OCI-LY1 (cell line): Measurements from ENCODE around the gene IQCN.

Source experiments
- H2AFZ ChIP-seq: fragments of 200-600 bp; sonication (generic), shearing (Covaris generic); 2 replicates; pipeline ENCODE4 v1.6.0; 2014; ENCODE audit warnings: antibody characterized with exemption, mild to moderate bottlenecking, low read length
- H3F3A ChIP-seq: fragments of 200-600 bp; sonication (generic), shearing (Covaris generic); 2 replicates; pipeline ENCODE4 v1.6.0; 2014; ENCODE audit warnings: mild to moderate bottlenecking, antibody characterized with exemption, low read length, moderate library complexity; ENCODE audit not compliant: insufficient read depth
- H3K27ac ChIP-seq: fragments of 200-600 bp; sonication (generic); 2 replicates; pipeline ENCODE4 v1.5.1; 2014; ENCODE audit warnings: low read length, mixed run types, mild to moderate bottlenecking, low read depth; ENCODE audit not compliant: poor library complexity, severe bottlenecking
- H3K27me3 ChIP-seq: fragments of 200-600 bp; sonication (generic); 2 replicates; pipeline ENCODE4 v1.6.0; 2014; ENCODE audit warnings: antibody characterized with exemption, mild to moderate bottlenecking, low read length, moderate library complexity; ENCODE audit not compliant: insufficient read depth
- H3K36me3 ChIP-seq: fragments of 200-600 bp; sonication (generic); 2 replicates; pipeline ENCODE4 v1.6.1; 2014; ENCODE audit warnings: mild to moderate bottlenecking, antibody characterized with exemption, low read length, moderate library complexity, mixed read lengths; ENCODE audit not compliant: insufficient read depth
- H3K4me1 ChIP-seq: fragments of 200-600 bp; sonication (generic); 2 replicates; pipeline ENCODE4 v1.5.1; 2014; ENCODE audit warnings: mild to moderate bottlenecking, low read length, moderate library complexity; ENCODE audit not compliant: insufficient read depth, severe bottlenecking
- H3K4me2 ChIP-seq: fragments of 200-600 bp; sonication (generic), shearing (Covaris generic); 2 replicates; pipeline ENCODE4 v1.6.1; 2014; ENCODE audit warnings: low read length
- H3K4me3 ChIP-seq: fragments of 200-600 bp; sonication (generic); 2 replicates; pipeline ENCODE4 v1.5.1; 2014; ENCODE audit warnings: low read length, low read depth, mild to moderate bottlenecking, mixed read lengths; ENCODE audit not compliant: poor library complexity, severe bottlenecking
- H3K79me2 ChIP-seq: fragments of 200-600 bp; shearing (Covaris generic); 2 replicates; pipeline ENCODE4 v1.6.1; 2016; ENCODE audit warnings: mixed run types, low read length, mixed read lengths; ENCODE audit not compliant: insufficient read depth
- H3K9ac ChIP-seq: fragments of 200-600 bp; sonication (generic), shearing (Covaris generic); 2 replicates; pipeline ENCODE4 v1.6.1; 2014; ENCODE audit warnings: mild to moderate bottlenecking, low read length, mixed read lengths
- H3K9me2 ChIP-seq: fragments of 200-600 bp; sonication (generic), shearing (Covaris generic); 2 replicates; pipeline ENCODE4 v1.6.1; 2014; ENCODE audit warnings: low read depth, mild to moderate bottlenecking, low read length, mixed read lengths
- H3K9me3 ChIP-seq: fragments of 200-600 bp; shearing (Covaris generic); 2 replicates; pipeline ENCODE4 v1.6.1; 2014; ENCODE audit warnings: low read length, mixed read lengths
- H4K20me1 ChIP-seq: fragments of 200-600 bp; sonication (generic), shearing (Covaris generic); 2 replicates; pipeline ENCODE4 v1.6.0; 2016; ENCODE audit warnings: mild to moderate bottlenecking, low read length; ENCODE audit not compliant: insufficient read depth
- CTCF ChIP-seq: fragments of 200-600 bp; sonication (generic), shearing (Covaris generic); IDR thresholded peaks from 2 replicates; pipeline ENCODE4 v1.5.1; 2017; ENCODE audit warnings: mild to moderate bottlenecking, antibody characterized with exemption, low read length, moderate library complexity, mixed read lengths
- EZH2 ChIP-seq: fragments of 200-600 bp; sonication (generic), shearing (Covaris generic); IDR thresholded peaks from 2 replicates; pipeline ENCODE4 v1.8.0; 2017; ENCODE audit warnings: borderline replicate concordance, mixed run types, mild to moderate bottlenecking, antibody characterized with exemption, low read length, moderate library complexity, mixed read lengths

IQCN gene

GRCh38 chr19:18234194-18234593 lies 40.1 kb downstream of the IQCN start:
- Histone ChIP-seq H3K79me2 (peaks cover 17% of the 10 kb centered on the region), H3K9ac (no peak overlapping the region), H3K9me2 (no peaks in the 10 kb centered on the region), H3K4me2 (no peak overlapping the region), H3K27me3 (no peaks in the 10 kb centered on the region), H3K4me3 (no peak overlapping the region), H3F3A (no peaks in the 10 kb centered on the region), H3K9me3 (no peaks in the 10 kb centered on the region), H3K27ac (no peak overlapping the region), H3K36me3 (no peaks in the 10 kb centered on the region), H2AFZ (no peak overlapping the region), H3K4me1 (no peaks in the 10 kb centered on the region), H4K20me1 (no peaks in the 10 kb centered on the region)
- TF ChIP-seq EZH2 (no peak), CTCF (no peak)

- H3K27ac ChIP-seq, result no peak overlapping the region
Measured at GRCh38 chr19:18233224-18233825, 40.9 kb downstream of the IQCN start.

GRCh38 chr19:18232540-18233223 lies 41.6 kb downstream of the IQCN start:
- TF ChIP-seq CTCF, result no peak
- no peak for TF ChIP-seq EZH2
- Histone ChIP-seq H3K9me2 (no peaks in the 10 kb centered on the region), H3K79me2 (peaks cover 2% of the 10 kb centered on the region), H3K4me3 (no peak overlapping the region), H3K4me2 (no peak overlapping the region), H2AFZ (no peak overlapping the region), H3K9ac (no peak overlapping the region), H4K20me1 (no peaks in the 10 kb centered on the region), H3K4me1 (peaks cover 6% of the 10 kb centered on the region), H3K27ac (no peak overlapping the region), H3K9me3 (no peaks in the 10 kb centered on the region), H3K36me3 (no peaks in the 10 kb centered on the region), H3K27me3 (no peaks in the 10 kb centered on the region), H3F3A (no peaks in the 10 kb centered on the region)

More at GRCh38 chr19:18233224-18233825, 40.9 kb downstream of the IQCN start:
- Histone ChIP-seq H4K20me1 (no peaks in the 10 kb centered on the region), H3F3A (no peaks in the 10 kb centered on the region), H3K9me3 (no peaks in the 10 kb centered on the region), H3K79me2 (peaks cover 8% of the 10 kb centered on the region), H3K4me3 (no peak overlapping the region), H2AFZ (no peak overlapping the region), H3K9me2 (no peaks in the 10 kb centered on the region), H3K27me3 (no peaks in the 10 kb centered on the region), H3K4me2 (no peak overlapping the region), H3K9ac (no peak overlapping the region), H3K4me1 (no peaks in the 10 kb centered on the region), H3K36me3 (no peaks in the 10 kb centered on the region)
- TF ChIP-seq CTCF (no peak), EZH2 (no peak)
